Ovary (tissue), 3 donors: Measurements from ENCODE around the gene GABPB2.

Experiments
- CTCF ChIP-seq, 3 donors: fragments of 450-650 bp in 2 of 3; fragments of 200-600 bp in 1 of 3; IDR thresholded peaks; one replicate each; pipeline versions ENCODE4 v1.5.1 to v1.8.0; 2016 to 2022; ENCODE audit warnings: antibody characterized with exemption in 3 of 3, mild to moderate bottlenecking in 1 of 3
- EP300 ChIP-seq: sonication (generic); formaldehyde crosslinking; IDR thresholded peaks from one replicate; pipeline ENCODE4 v1.6.1; 2017; ENCODE audit warnings: antibody characterized with exemption
- POLR2A ChIP-seq: fragments of 450-650 bp; IDR thresholded peaks from one replicate; pipeline ENCODE4 v1.6.1; 2017; ENCODE audit warnings: antibody characterized with exemption, mild to moderate bottlenecking, moderate library complexity
- donor health status: DM: no; HTN: no; CAD: no.

GRCh38 chr1:151060007-151060656 is 10.4 kb upstream of the GABPB2 start, which contains the start of gene MLLT11:
- TF ChIP-seq CTCF (IDR thresholded peaks at IDR 0.05) (no peak), POLR2A (no peak), EP300 (no peak)
